Measurements from ENCODE around the gene MNX1.

GRCh38 chr7:157056957-157057902, 46.8 kb upstream of the MNX1 start:
- TF ChIP-seq, protein P1, sequence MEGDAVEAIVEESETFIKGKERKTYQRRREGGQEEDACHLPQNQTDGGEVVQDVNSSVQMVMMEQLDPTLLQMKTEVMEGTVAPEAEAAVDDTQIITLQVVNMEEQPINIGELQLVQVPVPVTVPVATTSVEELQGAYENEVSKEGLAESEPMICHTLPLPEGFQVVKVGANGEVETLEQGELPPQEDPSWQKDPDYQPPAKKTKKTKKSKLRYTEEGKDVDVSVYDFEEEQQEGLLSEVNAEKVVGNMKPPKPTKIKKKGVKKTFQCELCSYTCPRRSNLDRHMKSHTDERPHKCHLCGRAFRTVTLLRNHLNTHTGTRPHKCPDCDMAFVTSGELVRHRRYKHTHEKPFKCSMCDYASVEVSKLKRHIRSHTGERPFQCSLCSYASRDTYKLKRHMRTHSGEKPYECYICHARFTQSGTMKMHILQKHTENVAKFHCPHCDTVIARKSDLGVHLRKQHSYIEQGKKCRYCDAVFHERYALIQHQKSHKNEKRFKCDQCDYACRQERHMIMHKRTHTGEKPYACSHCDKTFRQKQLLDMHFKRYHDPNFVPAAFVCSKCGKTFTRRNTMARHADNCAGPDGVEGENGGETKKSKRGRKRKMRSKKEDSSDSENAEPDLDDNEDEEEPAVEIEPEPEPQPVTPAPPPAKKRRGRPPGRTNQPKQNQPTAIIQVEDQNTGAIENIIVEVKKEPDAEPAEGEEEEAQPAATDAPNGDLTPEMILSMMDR (IDR thresholded peaks at IDR 0.05; ENCODE audit: insufficient read depth, low read length): no peak
- TF ChIP-seq POLR2AphosphoS5 (IDR thresholded peaks at IDR 0.05; ENCODE audit: low read depth) (no peak), SPI1 (IDR thresholded peaks at IDR 0.05; ENCODE audit: borderline replicate concordance, low read depth) (no peak)
- TF ChIP-seq, protein P2, sequence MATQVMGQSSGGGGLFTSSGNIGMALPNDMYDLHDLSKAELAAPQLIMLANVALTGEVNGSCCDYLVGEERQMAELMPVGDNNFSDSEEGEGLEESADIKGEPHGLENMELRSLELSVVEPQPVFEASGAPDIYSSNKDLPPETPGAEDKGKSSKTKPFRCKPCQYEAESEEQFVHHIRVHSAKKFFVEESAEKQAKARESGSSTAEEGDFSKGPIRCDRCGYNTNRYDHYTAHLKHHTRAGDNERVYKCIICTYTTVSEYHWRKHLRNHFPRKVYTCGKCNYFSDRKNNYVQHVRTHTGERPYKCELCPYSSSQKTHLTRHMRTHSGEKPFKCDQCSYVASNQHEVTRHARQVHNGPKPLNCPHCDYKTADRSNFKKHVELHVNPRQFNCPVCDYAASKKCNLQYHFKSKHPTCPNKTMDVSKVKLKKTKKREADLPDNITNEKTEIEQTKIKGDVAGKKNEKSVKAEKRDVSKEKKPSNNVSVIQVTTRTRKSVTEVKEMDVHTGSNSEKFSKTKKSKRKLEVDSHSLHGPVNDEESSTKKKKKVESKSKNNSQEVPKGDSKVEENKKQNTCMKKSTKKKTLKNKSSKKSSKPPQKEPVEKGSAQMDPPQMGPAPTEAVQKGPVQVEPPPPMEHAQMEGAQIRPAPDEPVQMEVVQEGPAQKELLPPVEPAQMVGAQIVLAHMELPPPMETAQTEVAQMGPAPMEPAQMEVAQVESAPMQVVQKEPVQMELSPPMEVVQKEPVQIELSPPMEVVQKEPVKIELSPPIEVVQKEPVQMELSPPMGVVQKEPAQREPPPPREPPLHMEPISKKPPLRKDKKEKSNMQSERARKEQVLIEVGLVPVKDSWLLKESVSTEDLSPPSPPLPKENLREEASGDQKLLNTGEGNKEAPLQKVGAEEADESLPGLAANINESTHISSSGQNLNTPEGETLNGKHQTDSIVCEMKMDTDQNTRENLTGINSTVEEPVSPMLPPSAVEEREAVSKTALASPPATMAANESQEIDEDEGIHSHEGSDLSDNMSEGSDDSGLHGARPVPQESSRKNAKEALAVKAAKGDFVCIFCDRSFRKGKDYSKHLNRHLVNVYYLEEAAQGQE (IDR thresholded peaks at IDR 0.05; ENCODE audit: insufficient replicate concordance, low read depth): no peak
